ENCODE data around the gene WNT7B.
"Not testable (repeated sequence)": the region's sequence is repeated elsewhere in the genome, so short reads cannot be mapped to it uniquely, and the experiment has no call there.

DNA sequence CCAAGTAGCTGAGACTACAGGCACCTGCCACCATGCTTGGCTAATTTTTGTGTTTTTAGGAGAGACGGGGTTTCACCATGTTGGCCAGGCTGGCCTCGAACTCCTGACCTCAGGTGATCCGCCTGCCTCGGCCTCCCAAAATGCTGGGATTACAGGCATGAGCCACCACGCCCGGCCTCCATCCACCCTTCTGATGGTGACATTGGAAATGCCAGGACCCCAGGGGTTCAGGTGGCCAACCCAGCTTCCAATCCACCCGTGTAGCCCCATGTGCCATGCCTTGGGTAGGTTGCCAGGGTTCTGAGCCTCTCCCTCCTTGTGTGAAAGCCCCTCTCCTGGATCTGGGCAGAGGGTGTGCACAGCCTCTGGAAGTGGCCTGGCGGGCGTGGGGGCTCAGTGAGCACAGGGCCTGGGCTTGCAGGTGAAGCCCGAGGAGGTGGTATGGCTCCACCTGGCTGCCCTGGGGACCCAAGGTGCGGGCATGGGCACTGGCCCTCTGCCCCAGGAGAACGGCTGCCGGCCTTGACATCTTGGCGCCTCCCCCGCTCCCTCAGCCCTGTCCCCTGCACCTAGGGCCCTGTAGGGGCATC lies 28.2 kb upstream of the WNT7B start:
- not testable (repeated sequence) for TF ChIP-seq POLR2A (IDR thresholded peaks at IDR 0.05; ENCODE audit: low read length); GATA1 (IDR thresholded peaks at IDR 0.05; ENCODE audit: low read depth, low read length)
